ENCODE results near the gene PTK6. TPM values are rescaled to one million over a fixed set of nuclear protein-coding genes. Genes with fewer than 3 reads are reported as not detected.

PTK6 gene
- total and polyA plus RNA-seq, 2 of the 13 experiments (the other 11 are each of a cell fraction or from before 2014, with no cell fraction given): 0.08 TPM; not detected in 1

GRCh38 chr20:63573647-63574131, 36.5 kb upstream of the PTK6 start (continued):
- TF ChIP-seq ZNF710 (CRISPR knock-in tag; IDR thresholded peaks at IDR 0.05; ENCODE audit: borderline replicate concordance): 0 out of 2 replicates have a peak, but pooled peaks have one; percentile 43
- 0 out of 2 replicates have a peak, but pooled peaks have one; percentile 20 for TF ChIP-seq ZNF776 (CRISPR knock-in tag; IDR thresholded peaks at IDR 0.05)
- TF ChIP-seq ZNF124 (CRISPR knock-in tag; IDR thresholded peaks at IDR 0.05): no peak
- no peak for TF ChIP-seq KAT2B (IDR thresholded peaks at IDR 0.05; ENCODE audit: borderline replicate concordance, low read depth, low read length)
- TF ChIP-seq SP2 (CRISPR knock-in tag; IDR thresholded peaks at IDR 0.05): no peak
- no peak for TF ChIP-seq MXD4 (CRISPR knock-in tag; IDR thresholded peaks at IDR 0.05)
- TF ChIP-seq GATAD2A (CRISPR knock-in tag; IDR thresholded peaks at IDR 0.05): no peak
- no peak for TF ChIP-seq ZNF549 (CRISPR knock-in tag; IDR thresholded peaks at IDR 0.05)
- TF ChIP-seq ZNF749 (CRISPR knock-in tag; IDR thresholded peaks at IDR 0.05; ENCODE audit: borderline replicate concordance): no peak
- no peak for TF ChIP-seq NR1H2 (CRISPR knock-in tag; IDR thresholded peaks at IDR 0.05; ENCODE audit: borderline replicate concordance, low read depth)
- TF ChIP-seq NONO (IDR thresholded peaks at IDR 0.05): no peak
- TF ChIP-seq NONO (CRISPR knock-in tag; conservative IDR thresholded peaks at IDR 0.05): no peak
- TF ChIP-seq KDM5A (IDR thresholded peaks at IDR 0.05; ENCODE audit: borderline replicate concordance, low read length): no peak
- TF ChIP-seq ISX (CRISPR knock-in tag; conservative IDR thresholded peaks at IDR 0.05): no peak
- no peak for TF ChIP-seq ZNF746 (CRISPR knock-in tag; IDR thresholded peaks at IDR 0.05)
- TF ChIP-seq ZNF367 (CRISPR knock-in tag; IDR thresholded peaks at IDR 0.05; ENCODE audit: borderline replicate concordance): no peak
- no peak for TF ChIP-seq FOXK2 (IDR thresholded peaks at IDR 0.05)
- no peak for TF ChIP-seq ZNF12 (CRISPR knock-in tag; IDR thresholded peaks at IDR 0.05)
- no peak for TF ChIP-seq ZNF614 (CRISPR knock-in tag; IDR thresholded peaks at IDR 0.05; ENCODE audit: borderline replicate concordance)
- TF ChIP-seq RELA (CRISPR knock-in tag; IDR thresholded peaks at IDR 0.05): no peak
- TF ChIP-seq POGZ (CRISPR knock-in tag; IDR thresholded peaks at IDR 0.05): no peak
- TF ChIP-seq ZNF7 (CRISPR knock-in tag; IDR thresholded peaks at IDR 0.05): no peak
- TF ChIP-seq ONECUT2 (CRISPR knock-in tag; IDR thresholded peaks at IDR 0.05): no peak
- TF ChIP-seq TEAD3 (CRISPR knock-in tag; optimal IDR thresholded peaks at IDR 0.05; ENCODE audit: borderline replicate concordance): no peak
- TF ChIP-seq SATB2 (CRISPR knock-in tag; IDR thresholded peaks at IDR 0.05): no peak
- no peak for TF ChIP-seq HNRNPUL1 (IDR thresholded peaks at IDR 0.05; ENCODE audit: low read depth, low read length)
- TF ChIP-seq ZFP36 (IDR thresholded peaks at IDR 0.05; ENCODE audit: borderline replicate concordance, low read depth, low read length, partially characterized antibody): no peak
- no peak for TF ChIP-seq EEA1 (CRISPR knock-in tag; IDR thresholded peaks at IDR 0.05; ENCODE audit: borderline replicate concordance)
- TF ChIP-seq SNRNP70 (IDR thresholded peaks at IDR 0.05; ENCODE audit: low read depth, low read length): no peak
- 0 out of 2 replicates have a peak, but pooled peaks have one; percentile 12 for TF ChIP-seq ZSCAN29 (CRISPR knock-in tag; conservative IDR thresholded peaks at IDR 0.05)
- no peak for TF ChIP-seq POLR2AphosphoS5 (IDR thresholded peaks at IDR 0.05; ENCODE audit: low read depth, low read length)
- no peak for TF ChIP-seq BHLHE40 (IDR thresholded peaks at IDR 0.05; ENCODE audit: low read length)
- TF ChIP-seq TEAD2 (CRISPR knock-in tag; IDR thresholded peaks at IDR 0.05): no peak
- TF ChIP-seq ZBTB2 (CRISPR knock-in tag; IDR thresholded peaks at IDR 0.05; ENCODE audit: low read depth): no peak

All from HepG2 (cell line).